GM19035 (cell line): ENCODE measurements around the gene PML.
A peak's percentile ranks its signal among the peaks of the same experiment; 100 is the strongest.

Experiments
- ATAC-seq: cut with Tn5 transposase; IDR thresholded peaks from one replicate; pipeline ENCODE4 v1.9.1; 2021; ENCODE audit not compliant: unreplicated experiment

Gene PML

DNA sequence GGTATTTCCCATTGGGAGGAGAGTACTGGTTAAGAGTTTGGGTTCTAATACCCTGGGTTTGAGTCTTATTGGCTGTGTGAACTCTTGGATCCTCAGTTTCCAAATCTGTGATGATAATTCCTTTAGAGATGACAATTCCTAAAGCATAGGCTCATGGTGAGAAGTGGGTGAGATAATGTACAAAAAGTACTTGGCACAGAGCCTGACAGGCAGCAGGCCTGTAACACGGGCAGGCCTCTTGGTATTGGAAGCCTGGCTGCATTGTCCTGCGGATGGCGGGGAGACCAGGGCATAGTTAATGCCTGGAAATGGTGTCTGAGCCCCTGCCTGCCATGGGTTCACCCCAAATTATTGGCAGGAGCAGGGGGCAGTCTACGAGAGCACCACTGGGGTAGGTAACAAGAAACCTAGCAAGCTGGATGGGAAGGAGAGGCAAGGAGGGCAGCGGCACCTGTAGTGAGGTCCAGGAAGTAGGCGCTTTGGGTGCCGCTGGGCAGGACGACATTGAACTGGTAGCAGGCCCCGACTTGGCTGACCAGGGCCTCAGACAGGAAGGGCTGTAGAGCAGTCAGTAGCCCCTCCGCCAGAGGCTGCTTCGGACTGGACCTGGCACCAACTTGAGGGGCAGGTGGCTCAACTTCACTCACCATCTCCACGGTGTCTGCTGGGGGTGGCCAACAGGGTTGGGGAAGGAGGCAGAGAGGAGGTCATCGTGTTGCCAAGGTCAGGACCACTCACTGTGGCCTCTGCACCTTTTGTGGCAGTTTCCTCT lies 10.1 kb upstream of the PML start:
- no peak for ATAC-seq

GRCh38 chr15:73985101-73985873 lies 9.2 kb upstream of the PML start:
- no peak for ATAC-seq

GRCh38 chr15:73986055-73986775 lies 8.3 kb upstream of the PML start:
- ATAC-seq: no peak

DNA sequence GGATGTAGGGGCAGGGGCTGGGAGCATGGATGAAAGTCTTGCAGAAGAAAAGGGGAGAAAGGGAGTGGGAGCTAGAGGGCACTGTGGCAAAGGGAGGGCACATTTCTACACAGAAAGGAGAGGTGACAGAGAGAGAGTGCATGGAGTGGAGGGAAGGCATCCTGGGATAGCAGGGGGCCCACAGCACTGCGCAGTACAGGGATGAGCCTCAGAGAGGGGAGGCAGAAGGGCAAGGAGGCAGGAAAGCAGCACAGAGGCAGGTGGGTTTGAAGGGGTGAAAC lies 7.8 kb upstream of the PML start:
- ATAC-seq: no peak

- ATAC-seq: no peak
Observed at GRCh38 chr15:73987250-73987649, 7.3 kb upstream of the PML start.

DNA sequence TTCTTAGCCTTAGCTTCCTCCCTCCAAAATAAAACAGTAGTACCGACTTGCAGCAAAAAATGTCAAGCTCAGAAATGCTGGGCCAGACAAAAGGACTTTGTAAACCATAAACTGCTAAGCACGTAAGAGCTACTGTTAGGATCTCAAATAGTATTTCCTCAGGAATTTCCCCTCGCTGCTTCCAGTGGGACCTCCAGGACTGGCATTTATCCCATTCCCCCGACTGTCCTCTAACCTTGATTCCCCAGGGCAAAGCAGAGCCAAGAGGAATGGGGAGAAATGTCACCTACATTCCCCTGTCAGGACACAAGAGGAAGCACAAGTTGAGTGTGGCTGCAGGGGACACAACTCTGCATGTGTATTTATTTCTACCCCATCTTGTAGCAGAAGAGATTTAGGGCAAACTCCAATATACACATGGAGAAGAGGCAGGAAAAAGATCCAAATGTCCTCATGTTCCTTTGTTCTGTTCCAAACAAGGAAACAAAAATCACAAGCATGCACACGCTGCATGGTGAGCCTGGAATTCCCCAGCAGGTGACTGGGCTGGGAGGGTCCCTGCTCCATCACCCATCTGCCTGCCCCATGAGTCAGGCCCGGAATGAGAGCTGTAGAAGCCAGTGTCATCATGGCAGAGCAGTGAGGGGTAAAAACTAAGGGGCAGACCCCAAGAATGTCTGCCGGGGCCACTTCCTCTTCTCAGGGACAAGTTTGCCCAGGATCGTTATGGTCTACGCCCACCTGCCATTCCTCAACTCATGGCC lies 6.7 kb upstream of the PML start:
- no peak for ATAC-seq

GRCh38 chr15:73988445-73988969 lies 6.0 kb upstream of the PML start:
- ATAC-seq: no peak

DNA sequence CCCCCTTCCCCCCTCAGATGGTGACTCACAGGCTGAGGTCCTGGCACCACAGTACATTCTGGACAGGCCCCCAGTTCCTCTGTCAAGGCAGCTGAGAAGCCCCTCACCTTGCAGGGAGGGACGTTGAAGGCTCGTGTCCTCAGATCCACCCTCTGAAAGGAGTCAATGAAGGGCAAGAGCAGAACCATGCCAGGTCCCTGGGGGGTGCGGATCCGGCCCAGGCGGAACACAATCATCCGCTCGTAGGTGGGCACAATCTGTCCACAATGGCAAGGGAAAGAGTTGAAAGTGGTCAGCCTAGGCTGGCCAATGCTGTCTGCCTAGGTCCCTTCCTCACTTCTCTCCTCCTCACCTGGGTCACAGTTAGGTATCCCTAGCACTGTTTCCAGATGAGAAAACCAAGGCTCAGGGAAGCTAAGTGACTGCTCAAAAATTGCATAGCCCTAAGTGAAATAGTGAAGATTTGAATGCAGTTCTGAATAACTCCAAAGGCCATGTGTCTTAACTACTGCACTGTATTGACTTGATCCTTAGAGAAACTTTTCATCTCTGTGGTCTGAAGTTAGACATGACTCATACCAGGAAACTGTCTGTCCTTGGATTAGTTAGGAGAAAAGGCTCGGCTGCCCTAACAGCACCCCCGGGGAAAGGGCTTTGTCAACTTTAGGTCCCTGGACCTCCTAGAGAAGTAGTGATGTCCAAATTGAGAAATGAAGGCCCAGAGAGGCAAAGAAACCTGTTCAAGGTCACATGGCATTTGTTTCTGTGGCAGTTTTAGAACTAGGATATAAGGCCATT lies 5.3 kb upstream of the PML start:
- ATAC-seq: no peak

DNA sequence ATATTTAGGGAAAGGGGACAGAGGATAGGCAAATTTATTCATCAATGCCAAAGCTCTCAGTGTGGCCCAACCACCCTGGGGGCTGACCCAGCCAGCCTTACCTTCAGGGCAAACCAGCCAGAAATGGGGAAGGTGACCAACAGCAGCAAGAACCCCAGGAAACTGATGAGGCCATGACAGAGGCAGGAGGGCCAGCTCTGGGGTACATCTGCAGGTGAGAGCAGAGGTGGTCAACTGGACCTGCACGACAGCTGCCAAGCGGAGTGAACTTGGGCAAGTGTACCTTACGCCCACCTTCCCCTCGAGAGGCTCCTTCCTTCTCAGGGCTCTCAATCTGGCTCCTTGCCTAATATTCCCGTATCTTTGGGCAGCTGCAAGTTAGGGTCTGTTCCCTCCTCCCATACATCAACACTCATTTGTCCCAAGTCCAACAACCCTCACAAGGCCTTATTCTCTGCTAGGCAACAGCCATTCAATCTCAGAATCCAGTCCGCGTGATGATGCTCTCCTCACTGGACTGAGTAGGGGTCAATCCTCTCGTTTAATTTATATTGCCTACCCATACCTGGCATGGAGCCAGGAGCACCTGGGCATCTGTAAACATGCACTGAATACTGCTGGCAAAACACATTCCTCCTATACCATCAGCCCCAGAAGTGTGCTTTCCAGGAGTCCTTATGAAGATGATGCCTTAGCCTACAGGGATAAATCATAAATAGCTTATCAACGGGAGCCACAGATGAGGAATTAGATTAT lies 4.1 kb upstream of the PML start:
- no peak for ATAC-seq

DNA sequence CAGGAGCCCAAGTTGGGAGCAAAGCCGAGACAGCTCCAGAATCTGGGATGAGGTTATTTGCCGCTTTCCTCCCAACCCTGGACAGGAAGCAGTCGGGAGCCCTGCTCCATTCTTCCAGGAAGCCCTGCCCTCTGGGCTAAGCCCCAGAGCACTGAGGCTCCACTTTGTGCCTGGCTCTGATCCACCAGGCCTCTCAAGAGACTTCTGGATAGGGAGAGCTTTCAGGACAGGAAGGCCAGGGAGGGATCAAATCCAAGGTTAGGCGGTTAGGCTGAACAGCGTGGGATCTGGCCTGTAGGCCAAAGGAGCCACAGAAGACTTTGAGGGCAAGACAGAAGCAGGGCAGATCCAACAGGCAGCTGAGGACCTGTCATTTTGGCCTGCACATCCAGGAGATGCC lies 3.3 kb upstream of the PML start:
- no peak for ATAC-seq

GRCh38 chr15:73991726-73992593 lies 2.6 kb upstream of the PML start, which contains the start of gene STOML1:
STOML1 (minus strand) TSS chr15:73992295; CDS start chr15:73992223, 72 bp downstream.
- ATAC-seq: peak; percentile 77

- ATAC-seq: no peak
Observed at GRCh38 chr15:73992594-73992898, 2.0 kb upstream of the PML start.

- no peak for ATAC-seq
Observed at GRCh38 chr15:73993211-73993994, 1.1 kb upstream of the PML start.

GRCh38 chr15:73994912-73995622 lies 551 bp downstream of the PML start:
- no peak for ATAC-seq

DNA sequence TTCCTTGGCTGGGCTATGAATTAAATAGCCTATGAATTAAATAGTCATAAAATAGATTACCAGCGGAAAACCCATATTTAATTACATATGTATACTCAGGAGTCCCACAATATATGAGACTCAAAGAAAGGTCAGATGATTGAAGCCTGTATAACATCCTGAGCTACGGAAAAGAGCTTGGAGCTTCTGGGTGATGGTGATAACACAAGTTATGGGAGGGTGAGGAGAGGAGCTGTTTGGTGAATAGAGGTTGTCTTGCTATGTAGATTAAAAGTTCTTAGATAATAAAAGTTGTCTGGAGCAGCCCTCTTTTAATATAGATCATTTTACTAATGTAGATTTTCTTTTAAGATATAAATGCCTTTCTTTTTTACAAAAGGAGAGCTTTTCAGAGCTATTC lies 1.8 kb downstream of the PML start:
- no peak for ATAC-seq

DNA sequence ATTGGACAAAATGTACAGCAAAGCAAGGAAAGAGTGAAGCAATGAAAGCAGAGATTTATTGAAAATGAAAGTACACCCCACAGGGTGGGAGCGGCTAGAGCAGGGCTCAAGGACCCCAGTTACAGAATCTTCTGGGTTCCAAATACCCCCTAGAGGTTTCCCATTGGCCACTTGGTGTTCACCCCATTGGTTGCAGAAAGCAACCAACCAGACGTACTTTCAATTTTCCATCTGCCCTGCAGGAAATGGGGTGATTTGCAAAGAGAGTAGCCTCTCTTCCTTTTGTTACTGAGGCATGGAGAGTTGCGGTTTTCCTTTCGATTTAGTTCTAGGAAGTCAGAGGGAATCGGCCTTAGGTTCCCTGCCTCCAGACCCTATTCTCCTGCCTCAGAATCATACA lies 2.4 kb downstream of the PML start:
- ATAC-seq: no peak

- no peak for ATAC-seq
Observed at GRCh38 chr15:73997986-73998385, 3.5 kb downstream of the PML start.
